CD1c-positive myeloid dendritic cell (primary cell): ENCODE results near the gene HDAC4.
A peak's percentile ranks its signal among the peaks of the same experiment; 100 is the strongest.

Experiments used
- DNase-seq: peaks from one replicate; pipeline ENCODE4 v3.0.0-alpha.2; 2016; ENCODE audit errors: extremely low spot score

Gene HDAC4

GRCh38 chr2:239124152-239124899, 276.5 kb downstream of the HDAC4 start:
- DNase-seq: no peak

DNA sequence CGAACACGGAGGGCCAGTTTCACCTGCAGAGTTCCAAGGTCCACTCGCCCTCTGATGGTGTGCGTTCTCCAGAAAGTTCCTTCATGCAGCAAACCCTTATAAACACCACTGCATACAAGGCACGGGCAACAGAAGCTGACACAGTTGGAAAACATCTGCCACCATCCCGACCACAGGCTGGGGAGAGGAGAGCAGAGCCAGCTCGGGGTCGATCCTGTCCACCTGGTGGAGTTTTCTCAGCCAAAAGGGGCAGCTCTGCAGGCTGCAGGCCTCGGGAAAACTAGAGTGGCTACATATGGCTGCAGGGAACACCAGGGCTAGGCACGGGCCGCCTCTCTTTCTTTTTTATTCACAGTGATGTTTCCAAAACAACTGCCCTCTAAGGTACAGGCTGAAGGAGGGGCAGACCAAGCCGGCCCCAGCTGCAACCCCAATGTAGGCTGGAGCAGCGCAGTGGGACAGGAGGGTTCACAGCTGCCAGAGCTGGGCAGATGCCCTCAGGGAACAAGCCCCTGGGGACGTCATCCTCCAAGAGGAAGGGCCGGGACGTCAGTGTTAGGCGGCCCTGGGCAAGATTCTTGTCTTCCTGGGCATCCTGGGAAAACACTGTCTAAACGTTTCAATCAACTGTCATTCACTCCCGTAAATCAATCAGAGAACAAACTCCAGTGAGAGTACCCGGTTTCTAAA, 278.3 kb downstream of the HDAC4 start:
- DNase-seq: no peak

GRCh38 chr2:239121600-239122012, 279.2 kb downstream of the HDAC4 start:
- DNase-seq: no peak

DNA sequence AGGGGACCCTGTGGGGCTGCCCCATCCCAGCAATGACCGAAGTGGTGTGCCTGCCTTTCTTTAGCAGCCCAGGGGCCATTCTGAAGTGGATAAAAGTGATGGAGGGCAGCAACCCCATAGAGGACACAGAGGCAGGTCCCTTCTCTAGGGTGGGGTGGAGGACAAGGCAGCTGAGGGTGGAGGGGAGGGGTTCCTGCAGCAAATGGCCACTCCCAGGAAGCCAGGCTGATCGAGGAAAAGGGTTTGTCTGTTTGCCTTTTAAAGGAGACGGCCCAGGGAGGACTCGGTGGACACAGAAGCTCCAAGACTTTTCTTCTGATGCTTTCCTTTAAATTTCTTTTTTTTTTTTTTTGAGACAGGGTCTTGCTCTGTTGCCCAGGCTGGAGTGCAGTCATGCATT, 280.2 kb downstream of the HDAC4 start:
- no peak for DNase-seq

DNA sequence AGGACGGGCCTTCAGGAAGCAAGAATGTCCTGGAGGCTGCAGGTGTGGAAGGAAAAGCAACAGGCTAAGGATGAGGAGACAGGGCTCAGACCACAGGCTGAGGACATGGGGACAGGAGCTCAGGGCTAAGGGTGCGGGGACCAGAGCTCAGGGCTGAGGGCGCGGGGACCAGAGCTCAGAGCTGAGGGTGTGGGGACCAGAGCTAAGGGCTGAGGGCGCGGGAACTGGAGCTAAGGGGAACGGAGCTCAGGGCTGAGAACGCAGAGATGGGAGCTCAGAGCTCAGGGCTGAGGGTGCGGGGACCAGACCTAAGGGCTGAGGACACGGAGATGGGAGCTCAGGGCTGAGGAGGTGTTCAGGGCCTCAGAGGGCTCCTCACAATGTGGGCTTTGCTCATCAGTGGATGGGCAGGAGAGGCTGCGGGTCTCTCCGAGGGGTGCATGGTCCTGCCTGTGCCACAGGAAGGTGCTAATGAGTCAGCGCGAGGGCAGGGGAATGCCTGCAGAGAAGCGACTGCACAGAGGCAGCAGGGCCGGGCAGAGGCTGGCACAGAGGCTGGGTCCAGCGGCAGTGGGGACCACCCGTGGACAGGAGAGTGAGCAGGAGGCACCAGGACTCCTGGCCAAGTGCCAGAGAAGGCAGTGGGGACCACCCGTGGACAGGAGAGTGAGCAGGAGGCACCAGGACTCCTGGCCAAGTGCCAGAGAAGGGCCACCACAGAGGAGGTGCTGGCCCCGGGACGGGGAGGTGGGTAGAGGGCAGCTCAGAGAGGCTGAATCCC, 281.3 kb downstream of the HDAC4 start:
- no peak for DNase-seq

GRCh38 chr2:239118675-239119211, 282.1 kb downstream of the HDAC4 start:
- DNase-seq: peak; percentile 3

- DNase-seq: peak; percentile 29
Observed at GRCh38 chr2:239118264-239118663, 282.6 kb downstream of the HDAC4 start.

DNA sequence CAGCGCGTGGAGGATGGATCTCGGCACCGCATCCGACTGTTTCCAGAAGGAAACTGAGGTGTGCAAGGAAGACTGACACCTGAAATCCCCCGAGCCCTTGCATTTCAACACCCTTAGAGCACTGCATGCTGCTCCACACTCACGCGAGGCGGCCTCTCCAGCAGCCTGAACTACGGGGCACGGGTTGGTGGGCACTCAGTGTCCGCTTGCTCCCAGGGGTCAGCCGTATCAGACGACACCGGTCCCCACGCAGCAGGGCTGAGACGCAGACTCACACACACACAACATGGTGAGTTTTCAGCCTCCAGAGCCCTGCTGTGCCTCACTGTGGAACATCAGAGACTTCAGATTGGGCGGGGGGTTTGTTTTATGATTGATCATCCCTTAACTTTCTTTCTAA, 283.0 kb downstream of the HDAC4 start:
- DNase-seq: no peak

GRCh38 chr2:239116456-239117246, 284.2 kb downstream of the HDAC4 start:
- DNase-seq: no peak

GRCh38 chr2:239115616-239116015, 285.2 kb downstream of the HDAC4 start:
- no peak for DNase-seq

DNA sequence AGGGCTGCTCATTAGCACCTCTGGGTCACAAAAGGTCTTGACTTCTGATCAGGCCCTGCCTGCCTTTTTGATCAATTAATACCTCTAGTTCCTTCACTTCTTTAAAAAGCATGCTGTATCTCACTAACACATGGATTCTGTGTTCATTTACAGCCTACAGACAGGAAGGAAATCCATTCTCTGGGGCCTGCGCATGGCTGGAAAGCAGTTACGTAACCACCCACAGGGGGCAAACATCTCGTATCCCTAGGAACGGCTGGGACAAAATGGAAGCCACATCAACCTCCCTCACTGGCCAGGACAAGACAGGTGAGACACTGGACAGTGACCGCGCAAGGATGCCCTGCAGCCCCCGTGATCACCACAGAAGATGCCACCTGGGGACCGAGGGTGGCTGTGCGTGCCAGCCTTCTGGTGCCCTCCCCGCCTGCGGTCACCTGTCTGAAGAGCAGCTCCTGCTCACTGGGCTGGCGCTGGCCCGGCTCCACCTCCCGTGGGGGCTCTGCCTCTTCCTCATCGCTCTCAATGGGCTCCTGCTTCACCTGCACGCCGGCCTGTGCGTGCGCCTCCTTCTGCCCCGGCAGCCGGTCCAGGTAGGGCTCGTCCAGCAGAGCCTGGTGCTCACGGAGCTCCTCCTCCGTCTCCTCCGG, 286.1 kb downstream of the HDAC4 start:
- no peak for DNase-seq

DNA sequence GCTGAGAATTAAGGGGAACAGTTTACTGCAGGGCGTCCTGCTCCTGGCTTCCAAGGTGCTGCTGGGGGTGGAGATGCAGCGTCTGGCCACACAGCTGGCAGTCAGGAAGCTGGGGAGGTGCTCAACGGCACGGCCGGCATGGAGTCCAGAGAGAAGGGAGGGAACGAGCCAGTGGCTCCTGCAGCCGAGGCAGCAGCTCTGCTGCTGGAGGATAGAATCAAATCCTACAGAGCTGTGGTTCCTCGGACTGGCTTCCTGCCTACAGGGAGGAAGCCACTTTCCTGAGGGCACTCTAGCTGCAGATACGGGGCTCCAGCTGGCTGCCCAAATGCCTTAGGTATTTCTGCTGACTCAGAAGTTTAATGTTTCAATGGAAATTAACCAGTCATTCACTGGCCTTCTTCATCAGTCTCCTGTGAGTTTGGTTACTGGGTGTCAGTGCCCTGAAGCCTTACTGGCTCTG, 286.7 kb downstream of the HDAC4 start:
- DNase-seq: no peak

GRCh38 chr2:239113615-239114014, 287.2 kb downstream of the HDAC4 start:
- no peak for DNase-seq

GRCh38 chr2:239113171-239113570, 287.6 kb downstream of the HDAC4 start:
- DNase-seq: no peak

- DNase-seq: no peak
Observed at GRCh38 chr2:239112127-239112774, 288.6 kb downstream of the HDAC4 start.

DNA sequence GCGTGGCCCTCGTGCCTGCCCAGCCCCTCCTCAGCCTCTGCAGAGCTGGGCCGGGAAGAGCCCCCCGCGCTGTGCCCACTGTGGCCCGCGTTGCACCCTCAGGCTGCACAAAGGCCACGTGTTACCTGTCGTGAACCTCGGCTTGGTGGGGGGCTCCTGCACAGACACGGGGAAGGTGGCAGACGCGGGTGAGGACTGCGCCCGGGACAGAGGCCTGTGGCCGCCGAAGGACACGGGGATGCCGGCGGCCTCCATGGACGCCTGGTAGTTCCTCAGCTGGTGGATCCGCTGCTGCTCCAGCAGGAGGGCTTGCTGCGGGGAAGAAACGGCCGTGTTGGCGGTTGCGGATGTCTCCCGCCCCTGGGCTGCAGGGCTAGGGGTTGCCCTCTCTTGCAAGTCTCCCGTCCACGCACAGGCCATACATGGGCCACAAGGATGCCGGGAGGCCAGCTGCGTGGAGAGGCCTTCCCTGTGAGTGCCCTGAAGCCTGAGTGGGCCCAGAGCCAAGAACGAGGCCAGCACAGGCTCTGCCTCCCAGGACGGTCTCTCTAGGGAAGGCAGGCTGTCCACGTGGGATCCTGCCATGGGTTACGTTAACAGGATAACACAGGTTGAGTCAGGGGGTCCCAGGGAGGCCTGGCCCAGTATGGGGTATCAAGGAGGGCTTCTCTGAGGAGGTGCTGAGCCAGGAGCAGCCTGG, 289.3 kb downstream of the HDAC4 start:
- DNase-seq: no peak

DNA sequence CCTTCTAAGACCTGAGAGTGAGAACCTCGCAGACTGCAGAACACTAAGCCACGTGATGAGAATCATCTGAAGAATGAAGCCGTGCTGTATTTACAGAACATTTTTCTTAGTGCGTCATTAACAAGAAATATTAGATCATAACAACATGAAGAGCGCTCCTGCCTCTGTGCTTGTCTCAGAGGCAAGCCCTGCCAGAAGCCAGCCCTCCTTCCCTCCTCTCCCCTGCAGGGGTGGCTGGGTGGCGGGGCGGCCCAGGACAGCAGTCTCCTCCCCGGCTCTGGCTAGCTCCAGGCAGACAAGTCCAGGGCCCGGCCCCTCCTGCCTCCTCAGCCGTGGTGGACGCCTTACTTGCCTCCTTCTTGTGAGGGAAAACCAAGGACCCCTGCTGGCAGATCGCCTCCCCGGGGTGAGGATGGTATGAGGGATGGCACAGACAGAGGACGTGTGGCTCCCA, 290.2 kb downstream of the HDAC4 start:
- no peak for DNase-seq

- DNase-seq: no peak
Observed at GRCh38 chr2:239109928-239110545, 290.8 kb downstream of the HDAC4 start.
